Measurements from ENCODE around the gene ARHGAP15. TPM values are rescaled to one million over a fixed set of nuclear protein-coding genes. Genes with fewer than 3 reads are reported as not detected.

ARHGAP15 gene
- total RNA-seq, 4 donors from 2014 or later, result 1.2 to 6.0 (median 3.4) TPM

- no peaks in the 10 kb centered on the region for H3K36me3 ChIP-seq
- peaks cover 4% of the 10 kb centered on the region for H3K4me1 ChIP-seq
- no peak overlapping the region for H3K4me3 ChIP-seq
- TF ChIP-seq EP300 (IDR thresholded peaks at IDR 0.05) (no peak), POLR2A (IDR thresholded peaks at IDR 0.05) (no peak), POLR2AphosphoS5 (IDR thresholded peaks at IDR 0.05) (no peak)
- TF ChIP-seq, protein P1, sequence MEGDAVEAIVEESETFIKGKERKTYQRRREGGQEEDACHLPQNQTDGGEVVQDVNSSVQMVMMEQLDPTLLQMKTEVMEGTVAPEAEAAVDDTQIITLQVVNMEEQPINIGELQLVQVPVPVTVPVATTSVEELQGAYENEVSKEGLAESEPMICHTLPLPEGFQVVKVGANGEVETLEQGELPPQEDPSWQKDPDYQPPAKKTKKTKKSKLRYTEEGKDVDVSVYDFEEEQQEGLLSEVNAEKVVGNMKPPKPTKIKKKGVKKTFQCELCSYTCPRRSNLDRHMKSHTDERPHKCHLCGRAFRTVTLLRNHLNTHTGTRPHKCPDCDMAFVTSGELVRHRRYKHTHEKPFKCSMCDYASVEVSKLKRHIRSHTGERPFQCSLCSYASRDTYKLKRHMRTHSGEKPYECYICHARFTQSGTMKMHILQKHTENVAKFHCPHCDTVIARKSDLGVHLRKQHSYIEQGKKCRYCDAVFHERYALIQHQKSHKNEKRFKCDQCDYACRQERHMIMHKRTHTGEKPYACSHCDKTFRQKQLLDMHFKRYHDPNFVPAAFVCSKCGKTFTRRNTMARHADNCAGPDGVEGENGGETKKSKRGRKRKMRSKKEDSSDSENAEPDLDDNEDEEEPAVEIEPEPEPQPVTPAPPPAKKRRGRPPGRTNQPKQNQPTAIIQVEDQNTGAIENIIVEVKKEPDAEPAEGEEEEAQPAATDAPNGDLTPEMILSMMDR (IDR thresholded peaks at IDR 0.05), result no peak
- WGBS, result 42% methylated on average over 3 of the region's 3 CpGs
- no peak for DNase-seq (ENCODE audit: low spot score in 2 of 2)
- H3K27me3 ChIP-seq, result no peaks in the 10 kb centered on the region
- H3K27ac ChIP-seq, result peak overlapping the region; percentile 63
- no peaks in the 10 kb centered on the region for H3K9me3 ChIP-seq
Observed at GRCh38 chr2:143482316-143482715, 353.1 kb downstream of the ARHGAP15 start.

DNA sequence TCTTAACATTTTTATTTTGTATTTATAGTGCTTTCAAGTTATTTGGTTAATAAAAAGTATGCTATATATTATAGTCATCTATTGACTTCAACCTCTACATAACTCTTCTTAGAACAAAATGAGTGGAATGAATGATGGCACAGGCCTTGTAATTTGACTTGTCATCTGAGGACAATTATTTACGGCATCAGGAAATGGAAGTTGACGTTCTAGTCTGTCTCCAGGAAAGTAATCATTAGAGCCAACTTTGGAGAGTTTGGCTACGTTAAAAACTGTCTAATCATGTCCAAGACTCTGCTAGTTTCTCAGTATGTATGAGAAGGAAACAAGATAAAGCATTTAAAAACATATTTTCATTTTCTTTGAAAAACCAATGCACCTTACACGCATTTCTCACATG lies 353.6 kb downstream of the ARHGAP15 start:
- H3K9me3 ChIP-seq, result no peaks in the 10 kb centered on the region
- no peak for TF ChIP-seq POLR2AphosphoS5 (IDR thresholded peaks at IDR 0.05)
- no peak for TF ChIP-seq EP300 (IDR thresholded peaks at IDR 0.05)
- no peak for TF ChIP-seq POLR2A (IDR thresholded peaks at IDR 0.05)
- TF ChIP-seq, protein P1 (IDR thresholded peaks at IDR 0.05), result no peak
- no peak overlapping the region for H3K4me3 ChIP-seq
- DNase-seq (ENCODE audit: low spot score in 2 of 2), result no peak
- H3K36me3 ChIP-seq, result no peaks in the 10 kb centered on the region
- 25% methylated on average over 4 of the region's 4 CpGs for WGBS
- H3K27ac ChIP-seq, result peak overlapping the region; percentile 14
- no peaks in the 10 kb centered on the region for H3K27me3 ChIP-seq
- peaks cover 4% of the 10 kb centered on the region for H3K4me1 ChIP-seq

DNA sequence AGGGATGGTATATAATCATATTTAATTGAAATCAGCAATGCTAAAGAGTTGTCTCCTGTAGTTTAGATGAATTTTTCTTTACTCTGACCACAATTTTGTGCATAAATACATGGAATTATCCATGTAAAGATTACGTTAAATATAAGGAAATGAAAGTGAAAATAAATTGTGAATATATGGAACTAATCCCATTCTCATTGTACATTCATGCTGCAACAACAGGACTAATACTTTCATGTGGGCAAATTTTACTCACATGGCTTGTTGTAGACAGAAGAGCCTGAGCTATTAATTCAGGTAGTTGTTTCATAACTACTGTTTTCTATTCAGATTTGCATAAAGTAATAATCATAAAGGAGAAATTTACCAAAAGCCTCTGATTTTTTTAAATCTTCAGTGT lies 357.8 kb downstream of the ARHGAP15 start:
- H3K4me3 ChIP-seq, result no peak overlapping the region
- H3K27ac ChIP-seq, result no peak overlapping the region
- WGBS, result 49% methylated on average over 1 of the region's 1 CpG
- H3K9me3 ChIP-seq, result no peaks in the 10 kb centered on the region
- H3K4me1 ChIP-seq, result peaks cover under 1% of the 10 kb centered on the region
- no peak for TF ChIP-seq EP300 (IDR thresholded peaks at IDR 0.05)
- no peak for TF ChIP-seq POLR2A (IDR thresholded peaks at IDR 0.05)
- TF ChIP-seq POLR2AphosphoS5 (IDR thresholded peaks at IDR 0.05), result no peak
- TF ChIP-seq, protein P1 (IDR thresholded peaks at IDR 0.05), result no peak
- no peak for DNase-seq (ENCODE audit: low spot score in 2 of 2)
- H3K36me3 ChIP-seq, result no peaks in the 10 kb centered on the region
- H3K27me3 ChIP-seq, result no peaks in the 10 kb centered on the region

GRCh38 chr2:143489145-143489544 lies 359.9 kb downstream of the ARHGAP15 start:
- WGBS, result 87% methylated on average over 3 of the region's 3 CpGs

GRCh38 chr2:143491131-143491530 lies 361.9 kb downstream of the ARHGAP15 start:
- no peaks in the 10 kb centered on the region for H3K4me1 ChIP-seq
- no peak overlapping the region for H3K27ac ChIP-seq
- H3K4me3 ChIP-seq, result no peak overlapping the region
- H3K27me3 ChIP-seq, result no peaks in the 10 kb centered on the region
- WGBS, result 43% methylated on average over 2 of the region's 2 CpGs
- TF ChIP-seq, protein P1 (IDR thresholded peaks at IDR 0.05), result no peak
- TF ChIP-seq EP300 (IDR thresholded peaks at IDR 0.05) (no peak), POLR2A (IDR thresholded peaks at IDR 0.05) (no peak), POLR2AphosphoS5 (IDR thresholded peaks at IDR 0.05) (no peak)
- DNase-seq (ENCODE audit: low spot score in 2 of 2), result no peak
- no peaks in the 10 kb centered on the region for H3K36me3 ChIP-seq
- no peaks in the 10 kb centered on the region for H3K9me3 ChIP-seq

More at GRCh38 chr2:143489145-143489544, 359.9 kb downstream of the ARHGAP15 start:
- no peak for DNase-seq (ENCODE audit: low spot score in 2 of 2)
- Histone ChIP-seq H3K4me1 (no peaks in the 10 kb centered on the region), H3K9me3 (no peaks in the 10 kb centered on the region), H3K27ac (no peak overlapping the region), H3K36me3 (no peaks in the 10 kb centered on the region), H3K27me3 (no peaks in the 10 kb centered on the region), H3K4me3 (no peak overlapping the region)
- TF ChIP-seq EP300 (IDR thresholded peaks at IDR 0.05), result no peak

GRCh38 chr2:143493339-143493738 lies 364.1 kb downstream of the ARHGAP15 start:
- WGBS, result 86% methylated on average over 1 of the region's 1 CpG
- Histone ChIP-seq H3K27ac (no peak overlapping the region), H3K4me1 (no peaks in the 10 kb centered on the region), H3K36me3 (no peaks in the 10 kb centered on the region), H3K27me3 (no peaks in the 10 kb centered on the region), H3K9me3 (no peaks in the 10 kb centered on the region), H3K4me3 (no peak overlapping the region)
- DNase-seq (ENCODE audit: low spot score in 2 of 2), result no peak
- TF ChIP-seq EP300 (IDR thresholded peaks at IDR 0.05), result no peak
- TF ChIP-seq POLR2AphosphoS5 (IDR thresholded peaks at IDR 0.05), result no peak
- no peak for TF ChIP-seq POLR2A (IDR thresholded peaks at IDR 0.05)
- TF ChIP-seq, protein P1 (IDR thresholded peaks at IDR 0.05), result no peak

All from suprapubic skin (tissue), 4 donors.